Suprapubic skin (tissue), 4 donors: ENCODE measurements around the gene SOX5. TPM values are rescaled to one million over a fixed set of nuclear protein-coding genes. Genes with fewer than 3 reads are reported as not detected.

Source experiments
- DNase-seq, 2 donors: peaks; one replicate each; pipeline ENCODE4 v3.0.0-alpha.2; 2019; ENCODE audit warnings: low spot score in 2 of 2
- H3K27ac ChIP-seq: fragments of 200-600 bp; sonication (generic); one replicate; pipeline ENCODE4 v1.5.1; 2019
- H3K27me3 ChIP-seq: fragments of 200-600 bp; sonication (generic); one replicate; pipeline ENCODE4 v1.5.1; 2019
- H3K36me3 ChIP-seq: fragments of 200-600 bp; sonication (generic); one replicate; pipeline ENCODE4 v1.5.1; 2019
- H3K4me1 ChIP-seq: fragments of 200-600 bp; sonication (generic); one replicate; pipeline ENCODE4 v1.5.1; 2019
- H3K4me3 ChIP-seq: fragments of 200-600 bp; sonication (generic); one replicate; pipeline ENCODE4 v1.5.1; 2019; ENCODE audit warnings: mild to moderate bottlenecking
- H3K9me3 ChIP-seq: fragments of 200-600 bp; sonication (generic); one replicate; pipeline ENCODE4 v1.5.1; 2019
- EP300 ChIP-seq: sonication (generic); formaldehyde crosslinking; IDR thresholded peaks from one replicate; pipeline ENCODE4 v1.6.1; 2017; ENCODE audit warnings: antibody characterized with exemption
- POLR2A ChIP-seq, 2 donors: fragments of 450-650 bp; IDR thresholded peaks; one replicate each; pipeline ENCODE4 v1.6.1; 2017; ENCODE audit warnings: antibody characterized with exemption in 2 of 2, mild to moderate bottlenecking in 2 of 2, moderate library complexity in 2 of 2
- POLR2AphosphoS5 ChIP-seq, 3 donors: sonication (generic); formaldehyde crosslinking; IDR thresholded peaks; one replicate each; pipeline ENCODE4 v1.6.1; 2017; ENCODE audit warnings: antibody characterized with exemption in 3 of 3
- WGBS: methylation state at CpG from one replicate; pipeline ENCODE4 v1.1.5; 2018; 5-methylcytosine and 5-hydroxymethylcytosine counted together
- total RNA-seq, 4 donors: library from RNA; depleted of rRNA; stranded (reverse); fragments of >200 nt; gene quantifications; one replicate each; pipeline ENCODE4 v1.1.0, GENCODE V29; 2016
- TF ChIP-seq, protein P1 (sequence below), 2 donors: fragments of 200-600 bp in 1 of 2; fragments of 450-650 bp in 1 of 2; sonication (generic) in 1 of 2; IDR thresholded peaks; one replicate each; pipeline ENCODE4 v1.5.1; 2016 to 2019; ENCODE audit warnings: antibody characterized with exemption in 2 of 2, mild to moderate bottlenecking in 1 of 2, moderate library complexity in 1 of 2

Gene SOX5
- total RNA-seq, 4 donors from 2014 or later, result 19.0 to 110 (median 23.2) TPM

DNA sequence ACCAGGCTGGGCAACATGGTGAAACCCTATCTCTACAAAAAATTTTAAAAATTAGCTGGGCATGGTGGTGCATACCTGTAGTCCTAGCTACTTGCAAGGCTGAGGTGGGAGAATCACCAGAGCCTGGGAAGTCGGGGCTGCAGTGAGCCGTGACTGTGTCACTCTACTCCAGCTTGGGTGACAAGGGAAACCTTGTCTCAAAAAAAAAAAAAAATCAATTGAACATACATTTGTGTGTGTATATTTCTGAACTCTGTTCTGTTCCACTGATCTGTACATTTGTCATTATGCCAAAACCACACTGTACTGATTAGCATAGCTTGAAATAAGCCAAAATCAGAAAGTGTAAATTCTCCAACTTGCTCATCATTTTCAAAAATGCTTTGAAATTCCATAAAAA, 254.6 kb downstream of the SOX5 start:
- TF ChIP-seq EP300, result no peak
- TF ChIP-seq POLR2AphosphoS5 (IDR thresholded peaks at IDR 0.05), result no peak
- no peak for TF ChIP-seq POLR2A (IDR thresholded peaks at IDR 0.05)
- TF ChIP-seq, protein P1, sequence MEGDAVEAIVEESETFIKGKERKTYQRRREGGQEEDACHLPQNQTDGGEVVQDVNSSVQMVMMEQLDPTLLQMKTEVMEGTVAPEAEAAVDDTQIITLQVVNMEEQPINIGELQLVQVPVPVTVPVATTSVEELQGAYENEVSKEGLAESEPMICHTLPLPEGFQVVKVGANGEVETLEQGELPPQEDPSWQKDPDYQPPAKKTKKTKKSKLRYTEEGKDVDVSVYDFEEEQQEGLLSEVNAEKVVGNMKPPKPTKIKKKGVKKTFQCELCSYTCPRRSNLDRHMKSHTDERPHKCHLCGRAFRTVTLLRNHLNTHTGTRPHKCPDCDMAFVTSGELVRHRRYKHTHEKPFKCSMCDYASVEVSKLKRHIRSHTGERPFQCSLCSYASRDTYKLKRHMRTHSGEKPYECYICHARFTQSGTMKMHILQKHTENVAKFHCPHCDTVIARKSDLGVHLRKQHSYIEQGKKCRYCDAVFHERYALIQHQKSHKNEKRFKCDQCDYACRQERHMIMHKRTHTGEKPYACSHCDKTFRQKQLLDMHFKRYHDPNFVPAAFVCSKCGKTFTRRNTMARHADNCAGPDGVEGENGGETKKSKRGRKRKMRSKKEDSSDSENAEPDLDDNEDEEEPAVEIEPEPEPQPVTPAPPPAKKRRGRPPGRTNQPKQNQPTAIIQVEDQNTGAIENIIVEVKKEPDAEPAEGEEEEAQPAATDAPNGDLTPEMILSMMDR (IDR thresholded peaks at IDR 0.05), result no peak
- no peaks in the 10 kb centered on the region for H3K36me3 ChIP-seq
- no peak overlapping the region for H3K4me3 ChIP-seq
- DNase-seq, result no peak
- WGBS, result 100% methylated on average over 2 of the region's 2 CpGs
- no peaks in the 10 kb centered on the region for H3K4me1 ChIP-seq
- H3K9me3 ChIP-seq, result peaks cover 6% of the 10 kb centered on the region
- H3K27me3 ChIP-seq, result no peaks in the 10 kb centered on the region
- no peak overlapping the region for H3K27ac ChIP-seq

DNA sequence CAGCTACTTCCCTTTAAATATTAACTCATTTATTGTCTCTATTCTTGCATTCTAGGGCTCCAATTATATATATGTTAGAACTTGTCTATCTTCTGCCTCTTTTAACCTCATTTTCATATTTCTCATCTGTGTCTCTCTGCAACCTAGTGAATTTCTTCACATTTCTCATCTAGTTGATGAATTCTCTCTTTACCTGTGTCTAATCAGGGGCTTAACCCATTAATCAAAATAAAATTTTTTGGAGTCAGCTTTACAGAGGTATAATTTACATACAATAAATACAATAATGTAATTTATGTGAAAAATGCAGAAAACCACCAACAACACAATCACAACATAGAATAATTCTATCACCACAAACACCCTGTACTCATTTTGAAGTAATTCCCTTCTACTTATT, 255.2 kb downstream of the SOX5 start:
- Histone ChIP-seq H3K27ac (no peak overlapping the region), H3K27me3 (no peaks in the 10 kb centered on the region), H3K36me3 (no peaks in the 10 kb centered on the region), H3K4me1 (no peaks in the 10 kb centered on the region), H3K4me3 (no peak overlapping the region), H3K9me3 (peaks cover 6% of the 10 kb centered on the region)
- DNase-seq, result no peak
- TF ChIP-seq, protein P1 (IDR thresholded peaks at IDR 0.05), result no peak
- TF ChIP-seq POLR2A (IDR thresholded peaks at IDR 0.05) (no peak), POLR2AphosphoS5 (IDR thresholded peaks at IDR 0.05) (no peak), EP300 (no peak)

DNA sequence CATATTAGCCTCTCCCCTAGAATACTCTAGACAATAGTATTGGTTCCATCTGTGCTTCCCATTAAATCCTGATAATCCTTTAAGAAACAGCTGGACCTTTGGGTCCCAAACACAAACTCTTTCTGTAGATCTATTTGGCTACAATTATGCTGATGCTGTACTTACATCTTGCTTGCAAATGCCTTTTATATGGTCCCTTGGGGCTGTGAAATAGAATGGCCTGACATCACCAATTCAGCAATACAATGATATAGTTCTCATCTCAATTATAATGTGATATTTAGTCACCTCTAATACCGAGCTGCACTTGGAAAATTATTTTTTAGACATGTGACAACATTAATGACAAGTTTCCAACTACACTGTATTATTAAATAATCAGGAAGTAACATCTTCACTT, 261.5 kb downstream of the SOX5 start:
- H3K4me1 ChIP-seq, result no peaks in the 10 kb centered on the region
- H3K27me3 ChIP-seq, result no peaks in the 10 kb centered on the region
- H3K36me3 ChIP-seq, result no peaks in the 10 kb centered on the region
- WGBS, result 69% methylated on average over 1 of the region's 1 CpG
- H3K4me3 ChIP-seq, result no peak overlapping the region
- H3K27ac ChIP-seq, result no peak overlapping the region
- H3K9me3 ChIP-seq, result no peaks in the 10 kb centered on the region
- TF ChIP-seq, protein P1 (IDR thresholded peaks at IDR 0.05), result no peak
- TF ChIP-seq POLR2AphosphoS5 (IDR thresholded peaks at IDR 0.05) (no peak), EP300 (no peak), POLR2A (IDR thresholded peaks at IDR 0.05) (no peak)
- DNase-seq, result no peak

DNA sequence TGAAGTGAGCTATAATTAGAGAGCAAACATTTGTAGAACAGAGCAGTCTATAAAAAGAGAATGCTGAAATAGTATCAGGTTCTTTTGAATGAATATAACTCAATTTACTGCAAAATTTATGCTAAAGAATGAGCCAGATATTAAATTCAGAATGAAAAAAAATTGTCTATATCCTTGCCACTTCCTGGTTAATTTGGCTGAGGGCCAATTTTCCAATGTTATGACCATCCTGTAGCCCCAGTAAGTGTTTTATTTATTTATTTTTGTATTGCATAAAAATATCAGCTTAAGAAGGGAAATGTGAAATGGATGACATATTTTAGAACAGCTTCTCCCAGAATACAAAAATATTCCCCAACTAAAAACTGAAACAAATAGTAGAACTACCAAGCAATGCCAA, 263.4 kb downstream of the SOX5 start:
- Histone ChIP-seq H3K36me3 (no peaks in the 10 kb centered on the region), H3K9me3 (no peaks in the 10 kb centered on the region), H3K4me1 (no peaks in the 10 kb centered on the region), H3K4me3 (no peak overlapping the region), H3K27me3 (no peaks in the 10 kb centered on the region), H3K27ac (no peak overlapping the region)
- no peak for DNase-seq
- TF ChIP-seq, protein P1 (IDR thresholded peaks at IDR 0.05), result no peak
- TF ChIP-seq POLR2AphosphoS5 (IDR thresholded peaks at IDR 0.05) (no peak), EP300 (no peak), POLR2A (IDR thresholded peaks at IDR 0.05) (no peak)

DNA sequence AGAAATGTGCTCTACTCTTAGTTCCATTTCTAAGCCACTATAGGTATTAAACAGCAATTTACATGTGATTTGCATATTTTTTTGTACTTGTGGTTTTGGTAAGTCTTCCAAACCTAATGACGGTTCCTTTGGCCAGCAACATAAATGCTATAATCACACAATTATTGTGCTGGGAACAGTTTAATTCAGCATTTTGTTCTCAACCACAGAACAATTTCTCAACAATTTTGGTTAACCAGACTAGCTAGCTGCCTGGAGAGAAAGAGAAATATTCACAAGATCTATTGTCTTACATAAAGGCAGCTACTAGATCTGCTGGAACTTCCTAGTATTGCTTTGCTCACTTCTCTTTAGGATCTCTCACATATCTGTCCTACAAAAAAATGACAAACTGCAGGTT, 265.3 kb downstream of the SOX5 start:
- Histone ChIP-seq H3K27me3 (no peaks in the 10 kb centered on the region), H3K4me1 (no peaks in the 10 kb centered on the region), H3K4me3 (no peak overlapping the region), H3K27ac (no peak overlapping the region), H3K9me3 (peaks cover 5% of the 10 kb centered on the region), H3K36me3 (no peaks in the 10 kb centered on the region)
- no peak for DNase-seq
- TF ChIP-seq, protein P1 (IDR thresholded peaks at IDR 0.05), result no peak
- TF ChIP-seq POLR2AphosphoS5 (IDR thresholded peaks at IDR 0.05), result no peak
- TF ChIP-seq POLR2A (IDR thresholded peaks at IDR 0.05), result no peak
- no peak for TF ChIP-seq EP300
- WGBS, result 62% methylated on average over 1 of the region's 1 CpG
